ENCODE results near the gene CRB3. TPM values are rescaled to one million over a fixed set of nuclear protein-coding genes. Genes with fewer than 3 reads are reported as not detected.

Gene CRB3
- total RNA-seq, 1 donor from 2014 or later = 71.2 TPM

GRCh38 chr19:6476155-6476895 is 12.3 kb downstream of the CRB3 start:
- DNase-seq (ENCODE audit: low spot score, unreplicated experiment) = peak; percentile 78
- H3K27ac Mint-ChIP-seq = no peak overlapping the region
- no peaks in the 10 kb centered on the region for H3K9me3 Mint-ChIP-seq (ENCODE audit: low read depth)
- peaks cover 4% of the 10 kb centered on the region for H3K4me1 Mint-ChIP-seq (ENCODE audit: low read depth)
- peaks cover 21% of the 10 kb centered on the region for H3K27me3 Mint-ChIP-seq
- H3K4me3 Mint-ChIP-seq (ENCODE audit: low read depth) = peak overlapping the region; percentile 60
- no peaks in the 10 kb centered on the region for H3K36me3 Mint-ChIP-seq (ENCODE audit: insufficient read depth)
- no peak for TF ChIP-seq CTCF (IDR thresholded peaks at IDR 0.05; ENCODE audit: unreplicated experiment)

DNA sequence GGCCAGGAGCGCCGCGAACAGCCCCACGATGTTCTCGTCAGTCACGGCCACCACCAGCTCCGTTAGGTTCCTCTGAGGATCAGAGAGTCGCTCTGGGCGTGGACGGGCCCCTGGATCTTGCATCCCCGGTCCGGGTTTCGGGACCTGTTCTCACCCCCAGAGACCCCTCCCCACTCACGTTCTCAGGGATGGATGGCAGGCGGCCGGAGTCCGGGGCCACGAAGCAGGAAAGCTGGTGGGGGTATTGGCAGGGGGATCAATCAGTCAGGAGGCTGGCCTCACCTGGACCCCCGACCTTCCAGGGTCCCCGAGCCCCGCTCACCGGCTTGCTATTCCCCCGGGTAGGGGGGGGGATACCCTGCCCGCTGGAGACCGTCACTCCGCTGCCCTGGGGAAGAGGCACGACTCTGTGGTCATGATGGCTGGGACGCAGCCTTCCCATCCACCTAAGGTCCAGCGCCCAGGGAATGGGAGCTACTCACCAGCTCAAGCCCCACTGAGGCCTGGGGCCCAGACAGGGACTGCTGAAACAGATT is 12.9 kb downstream of the CRB3 start:
- no peaks in the 10 kb centered on the region for H3K9me3 Mint-ChIP-seq (ENCODE audit: low read depth)

DNA sequence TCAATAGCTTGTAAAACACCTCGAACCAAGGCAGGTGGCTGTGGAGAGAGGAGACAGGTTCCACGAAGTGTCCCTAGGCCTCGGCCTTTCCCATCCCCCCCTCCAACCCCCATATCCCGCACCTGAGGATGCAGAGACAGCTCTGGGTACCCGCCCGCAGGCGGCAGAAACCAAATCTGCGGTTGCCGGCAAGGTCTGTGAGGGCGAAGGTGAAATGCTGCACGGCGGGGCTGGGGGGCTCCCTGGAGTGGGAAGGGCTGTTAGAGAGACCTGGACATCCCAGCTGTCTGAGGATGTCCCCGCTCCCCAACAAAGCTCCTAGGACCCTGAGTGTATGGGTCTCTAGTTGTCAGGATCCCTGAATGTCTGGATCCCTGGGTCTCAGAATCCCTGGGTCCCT is 14.7 kb downstream of the CRB3 start:
- DNase-seq (ENCODE audit: low spot score, unreplicated experiment) = no peak
- H3K27ac Mint-ChIP-seq = no peak overlapping the region
- peaks cover under 1% of the 10 kb centered on the region for H3K4me1 Mint-ChIP-seq (ENCODE audit: low read depth)
- TF ChIP-seq CTCF (IDR thresholded peaks at IDR 0.05; ENCODE audit: unreplicated experiment) = no peak
- no peak overlapping the region for H3K4me3 Mint-ChIP-seq (ENCODE audit: low read depth)
- H3K36me3 Mint-ChIP-seq (ENCODE audit: insufficient read depth) = no peaks in the 10 kb centered on the region
- H3K9me3 Mint-ChIP-seq (ENCODE audit: low read depth) = no peaks in the 10 kb centered on the region
- peaks cover 21% of the 10 kb centered on the region for H3K27me3 Mint-ChIP-seq

More for the DNA sequence above, 12.9 kb downstream of the CRB3 start:
- Mint-ChIP-seq H3K4me3 (ENCODE audit: low read depth) (no peak overlapping the region), H3K27ac (no peak overlapping the region), H3K36me3 (ENCODE audit: insufficient read depth) (no peaks in the 10 kb centered on the region), H3K4me1 (ENCODE audit: low read depth) (peaks cover 4% of the 10 kb centered on the region), H3K27me3 (peaks cover 21% of the 10 kb centered on the region)
- TF ChIP-seq CTCF (IDR thresholded peaks at IDR 0.05; ENCODE audit: unreplicated experiment) = no peak
- no peak for DNase-seq (ENCODE audit: low spot score, unreplicated experiment)

DNA sequence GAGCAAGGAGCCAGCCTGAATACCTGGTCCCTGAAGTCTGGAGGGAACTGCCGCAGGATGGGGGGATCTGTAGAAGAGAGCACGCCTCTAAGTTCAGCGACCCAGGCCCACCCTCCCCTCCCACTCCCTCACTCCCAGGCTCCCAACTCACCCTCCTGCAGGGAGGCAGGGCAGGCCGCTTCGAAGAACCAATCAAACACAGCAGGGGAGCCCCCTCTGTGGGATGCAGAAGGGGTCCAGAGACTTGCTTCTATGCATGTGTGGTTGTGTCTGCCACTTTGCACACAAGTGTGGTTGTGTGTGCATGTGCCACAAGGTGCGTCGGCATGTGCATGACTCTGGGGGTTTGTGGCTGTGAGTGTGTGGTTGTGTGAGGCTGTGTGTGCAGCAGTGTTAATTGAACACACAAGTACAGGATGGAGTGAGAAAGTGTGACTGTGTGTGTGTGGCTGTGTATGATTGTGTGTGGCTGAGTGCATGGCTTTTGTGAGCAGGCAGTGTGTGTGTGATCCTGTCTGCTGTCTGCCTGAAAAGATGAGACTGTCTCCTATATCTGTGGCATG is 15.8 kb downstream of the CRB3 start:
- no peaks in the 10 kb centered on the region for H3K9me3 Mint-ChIP-seq (ENCODE audit: low read depth)
- no peak overlapping the region for H3K27ac Mint-ChIP-seq
- H3K36me3 Mint-ChIP-seq (ENCODE audit: insufficient read depth) = no peaks in the 10 kb centered on the region
- TF ChIP-seq CTCF (IDR thresholded peaks at IDR 0.05; ENCODE audit: unreplicated experiment) = no peak
- peaks cover 20% of the 10 kb centered on the region for H3K27me3 Mint-ChIP-seq
- no peaks in the 10 kb centered on the region for H3K4me1 Mint-ChIP-seq (ENCODE audit: low read depth)
- DNase-seq (ENCODE audit: low spot score, unreplicated experiment) = no peak
- no peak overlapping the region for H3K4me3 Mint-ChIP-seq (ENCODE audit: low read depth)

DNA sequence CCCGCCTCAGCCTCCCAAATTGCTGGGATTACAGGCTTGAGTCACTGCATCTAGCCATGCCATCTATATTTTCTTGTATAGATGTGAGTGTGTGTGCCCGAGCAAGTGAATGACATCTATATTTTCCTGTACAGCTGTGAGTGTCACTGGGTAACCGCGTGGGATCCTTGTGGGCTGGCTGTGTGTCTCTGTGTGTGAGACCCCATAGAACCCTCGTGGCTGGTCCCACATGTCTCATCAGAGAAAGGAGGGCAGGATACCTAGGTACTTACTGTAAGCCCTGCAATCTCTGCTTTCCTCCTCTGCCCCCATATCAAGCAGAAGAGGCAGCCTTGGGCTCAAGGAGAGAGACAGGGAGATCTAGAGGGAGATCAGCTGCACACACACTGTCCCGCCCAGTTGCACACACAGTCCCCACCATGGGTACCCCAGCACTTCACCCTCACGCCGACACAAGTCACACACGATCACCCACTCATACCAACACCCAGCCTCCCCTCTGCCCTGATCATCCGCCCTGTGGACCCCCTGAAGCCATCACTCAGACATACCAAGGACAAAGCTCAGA is 16.9 kb downstream of the CRB3 start:
- no peak overlapping the region for H3K4me3 Mint-ChIP-seq (ENCODE audit: low read depth)
- no peaks in the 10 kb centered on the region for H3K4me1 Mint-ChIP-seq (ENCODE audit: low read depth)
- TF ChIP-seq CTCF (IDR thresholded peaks at IDR 0.05; ENCODE audit: unreplicated experiment) = no peak
- no peaks in the 10 kb centered on the region for H3K9me3 Mint-ChIP-seq (ENCODE audit: low read depth)
- no peak overlapping the region for H3K27ac Mint-ChIP-seq
- no peak for DNase-seq (ENCODE audit: low spot score, unreplicated experiment)
- H3K27me3 Mint-ChIP-seq = peaks cover 14% of the 10 kb centered on the region
- no peaks in the 10 kb centered on the region for H3K36me3 Mint-ChIP-seq (ENCODE audit: insufficient read depth)
